ENCODE data around the gene FNIP2.
A peak's percentile ranks its signal among the peaks of the same experiment; 100 is the strongest.

Gene FNIP2

DNA sequence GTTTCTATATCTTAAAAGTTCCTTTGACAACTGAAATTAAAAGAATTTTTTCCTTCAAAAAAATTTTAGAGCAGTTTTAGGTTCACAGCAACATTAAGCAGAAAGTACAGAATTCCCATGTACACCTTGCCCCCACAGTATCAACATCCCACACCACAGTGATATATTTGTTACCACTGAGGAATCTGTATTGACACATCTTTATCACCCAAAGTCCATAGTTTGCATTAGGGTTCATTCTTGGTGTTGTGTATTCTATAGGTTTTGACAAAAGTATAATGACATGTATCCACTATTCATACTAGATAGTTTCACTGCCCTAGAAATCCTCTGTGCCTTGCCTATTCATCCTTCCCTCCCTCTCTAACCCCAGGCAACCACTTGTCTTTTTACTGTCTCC, 43.7 kb downstream of the FNIP2 start:
- Histone ChIP-seq H3K4me3 (ENCODE audit: low read depth in 1 of 2, low read length in 1 of 2) (no peak overlapping the region), H3K9me3 (no peaks in the 10 kb centered on the region), H3K36me3 (no peaks in the 10 kb centered on the region), H3K4me1 (ENCODE audit: control insufficient read depth in 1 of 2, insufficient read depth in 1 of 2, low read depth in 1 of 2, low read length in 1 of 2) (peaks cover 34 to 36% of the 10 kb centered on the region in 2 experiments), H3K27me3 (no peaks in the 10 kb centered on the region), H3K27ac (no peak overlapping the region)
- TF ChIP-seq, protein P1, sequence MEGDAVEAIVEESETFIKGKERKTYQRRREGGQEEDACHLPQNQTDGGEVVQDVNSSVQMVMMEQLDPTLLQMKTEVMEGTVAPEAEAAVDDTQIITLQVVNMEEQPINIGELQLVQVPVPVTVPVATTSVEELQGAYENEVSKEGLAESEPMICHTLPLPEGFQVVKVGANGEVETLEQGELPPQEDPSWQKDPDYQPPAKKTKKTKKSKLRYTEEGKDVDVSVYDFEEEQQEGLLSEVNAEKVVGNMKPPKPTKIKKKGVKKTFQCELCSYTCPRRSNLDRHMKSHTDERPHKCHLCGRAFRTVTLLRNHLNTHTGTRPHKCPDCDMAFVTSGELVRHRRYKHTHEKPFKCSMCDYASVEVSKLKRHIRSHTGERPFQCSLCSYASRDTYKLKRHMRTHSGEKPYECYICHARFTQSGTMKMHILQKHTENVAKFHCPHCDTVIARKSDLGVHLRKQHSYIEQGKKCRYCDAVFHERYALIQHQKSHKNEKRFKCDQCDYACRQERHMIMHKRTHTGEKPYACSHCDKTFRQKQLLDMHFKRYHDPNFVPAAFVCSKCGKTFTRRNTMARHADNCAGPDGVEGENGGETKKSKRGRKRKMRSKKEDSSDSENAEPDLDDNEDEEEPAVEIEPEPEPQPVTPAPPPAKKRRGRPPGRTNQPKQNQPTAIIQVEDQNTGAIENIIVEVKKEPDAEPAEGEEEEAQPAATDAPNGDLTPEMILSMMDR (IDR thresholded peaks at IDR 0.05), result no peak

DNA sequence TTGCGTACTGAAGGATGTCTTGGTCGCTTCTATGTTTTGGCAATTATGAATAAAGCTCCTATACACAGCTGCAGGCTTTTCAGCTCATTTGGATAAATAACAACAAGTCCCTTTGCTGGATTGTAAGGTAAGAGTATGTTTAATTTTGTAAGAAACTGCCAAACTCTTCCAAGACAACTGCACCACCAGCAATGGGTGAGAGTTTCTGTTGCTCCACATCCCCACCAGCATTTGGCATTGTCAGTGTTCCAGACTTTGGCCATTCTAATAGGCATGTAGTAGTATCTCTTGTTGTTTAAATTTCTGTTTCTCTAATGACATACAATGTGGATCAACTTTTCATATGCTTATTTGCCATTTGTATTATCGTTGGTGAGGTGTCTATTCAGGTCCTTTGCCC, 44.3 kb downstream of the FNIP2 start:
- TF ChIP-seq, protein P1 (IDR thresholded peaks at IDR 0.05), result no peak

DNA sequence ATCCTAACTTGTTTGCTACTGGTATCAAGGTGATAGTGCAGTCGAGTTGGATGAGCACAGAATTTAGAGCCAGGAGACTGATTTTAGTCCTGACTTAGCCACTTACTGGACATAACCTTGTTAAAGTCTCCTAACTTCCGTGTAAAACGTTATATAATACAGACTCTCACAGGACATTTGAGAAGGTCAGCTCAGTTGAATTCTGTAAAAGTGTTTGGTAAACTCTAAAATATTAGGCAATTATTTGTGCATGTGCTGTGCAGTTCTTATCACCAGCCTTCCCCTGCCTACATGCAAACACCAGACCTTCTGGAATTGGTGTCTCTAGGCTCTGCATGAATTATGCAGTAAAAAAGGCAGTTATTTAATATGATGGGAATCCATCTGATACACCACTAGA, 45.4 kb downstream of the FNIP2 start:
- H3K27ac ChIP-seq, result no peak overlapping the region
- no peaks in the 10 kb centered on the region for H3K9me3 ChIP-seq
- H3K4me3 ChIP-seq (ENCODE audit: low read depth in 1 of 2, low read length in 1 of 2), result no peak overlapping the region
- H3K4me1 ChIP-seq (ENCODE audit: control insufficient read depth in 1 of 2, insufficient read depth in 1 of 2, low read depth in 1 of 2, low read length in 1 of 2), result peaks cover 47 to 48% of the 10 kb centered on the region in 2 experiments
- no peaks in the 10 kb centered on the region for H3K27me3 ChIP-seq
- no peaks in the 10 kb centered on the region for H3K36me3 ChIP-seq
- TF ChIP-seq, protein P1 (IDR thresholded peaks at IDR 0.05), result no peak

More for the DNA sequence above, 44.3 kb downstream of the FNIP2 start:
- Histone ChIP-seq H3K36me3 (no peaks in the 10 kb centered on the region), H3K27me3 (no peaks in the 10 kb centered on the region), H3K4me3 (ENCODE audit: low read depth in 1 of 2, low read length in 1 of 2) (no peak overlapping the region), H3K9me3 (no peaks in the 10 kb centered on the region), H3K4me1 (ENCODE audit: control insufficient read depth in 1 of 2, insufficient read depth in 1 of 2, low read depth in 1 of 2, low read length in 1 of 2) (peaks cover 39 to 42% of the 10 kb centered on the region in 2 experiments), H3K27ac (no peak overlapping the region)

DNA sequence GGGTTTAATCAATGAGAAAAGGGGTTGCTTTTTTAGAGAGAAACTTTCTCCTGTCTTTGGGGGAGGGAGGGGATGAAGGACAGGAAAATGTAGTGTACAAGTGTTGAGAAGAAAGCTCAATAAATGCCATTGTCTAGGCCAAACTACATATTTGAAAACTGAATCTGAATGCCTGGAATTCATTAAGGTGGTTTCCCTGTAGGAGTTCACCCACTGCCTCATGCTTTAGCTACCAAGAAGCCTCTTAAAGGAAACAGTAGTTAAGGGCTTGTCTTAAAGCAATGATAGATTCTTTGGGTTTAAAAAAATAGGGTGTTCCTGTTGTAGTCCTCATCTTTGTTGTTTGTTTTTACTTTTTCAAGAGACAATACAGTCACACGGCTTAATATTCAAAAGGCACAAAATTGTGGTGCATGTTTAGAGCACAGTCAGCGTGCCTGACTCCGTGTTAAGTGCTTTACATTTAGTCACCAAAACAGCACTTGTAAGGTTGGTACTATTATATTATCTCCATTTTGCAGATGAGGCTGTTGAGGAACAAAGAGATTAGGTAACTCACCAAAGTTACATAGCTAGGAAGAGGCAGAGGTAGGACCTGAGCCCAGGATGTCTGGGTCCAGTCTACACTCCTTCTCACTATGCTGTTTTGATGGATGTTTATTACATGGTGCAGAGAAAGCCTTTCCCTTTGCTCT, 46.0 kb downstream of the FNIP2 start:
- no peaks in the 10 kb centered on the region for H3K36me3 ChIP-seq
- no peak overlapping the region for H3K4me3 ChIP-seq (ENCODE audit: low read depth in 1 of 2, low read length in 1 of 2)
- H3K27ac ChIP-seq, result no peak overlapping the region
- TF ChIP-seq, protein P1 (IDR thresholded peaks at IDR 0.05), result no peak
- no peaks in the 10 kb centered on the region for H3K9me3 ChIP-seq
- no peaks in the 10 kb centered on the region for H3K27me3 ChIP-seq
- peaks cover 46 to 47% of the 10 kb centered on the region in 2 experiments for H3K4me1 ChIP-seq (ENCODE audit: control insufficient read depth in 1 of 2, insufficient read depth in 1 of 2, low read depth in 1 of 2, low read length in 1 of 2)

DNA sequence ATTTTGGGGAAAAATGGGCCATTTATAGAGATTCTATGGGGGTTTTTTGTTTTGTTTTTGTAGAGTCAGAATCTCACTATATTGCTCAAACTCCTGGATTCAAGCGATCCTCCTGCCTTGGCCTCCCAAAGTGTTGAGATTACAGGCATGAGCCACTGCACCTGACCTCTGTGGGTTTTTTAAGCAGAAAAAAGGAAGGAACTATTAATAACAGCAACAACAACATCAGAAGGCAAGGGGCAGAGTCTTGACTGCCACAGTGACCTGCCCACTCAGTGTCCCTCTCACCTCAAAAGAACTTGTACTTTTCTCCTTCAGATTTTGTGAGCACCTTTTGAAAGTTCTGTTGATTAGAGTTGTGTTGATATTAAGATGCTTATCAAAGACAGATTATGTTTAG, 48.1 kb downstream of the FNIP2 start:
- Histone ChIP-seq H3K4me3 (ENCODE audit: low read depth in 1 of 2, low read length in 1 of 2) (no peak overlapping the region), H3K27me3 (no peaks in the 10 kb centered on the region), H3K36me3 (no peaks in the 10 kb centered on the region), H3K4me1 (ENCODE audit: control insufficient read depth in 1 of 2, insufficient read depth in 1 of 2, low read depth in 1 of 2, low read length in 1 of 2) (peaks cover 24 to 25% of the 10 kb centered on the region in 2 experiments), H3K9me3 (no peaks in the 10 kb centered on the region), H3K27ac (peak overlapping the region; percentile 68)
- TF ChIP-seq, protein P1 (IDR thresholded peaks at IDR 0.05), result no peak

Data from neutrophil (primary cell).